Lower lobe of right lung (tissue), 2 donors: ENCODE results near the gene CENPM. TPM values are rescaled to one million over a fixed set of nuclear protein-coding genes. Genes with fewer than 3 reads are reported as not detected.

Source experiments
- ATAC-seq, 2 donors: fragments of 200-7000 bp; cut with Tn5 transposase; one replicate each; pipeline ENCODE4 v1.9.1; 2020 to 2022; ENCODE audit warnings: mild to moderate bottlenecking in 2 of 2, moderate library complexity in 2 of 2
- DNase-seq: peaks from one replicate; pipeline ENCODE4 v3.0.0-alpha.2; 2020
- H3K27ac ChIP-seq: fragments of 200-600 bp; one replicate; pipeline ENCODE4 v1.8.0; 2022
- H3K27me3 ChIP-seq: fragments of 200-600 bp; one replicate; pipeline ENCODE4 v1.8.0; 2022; ENCODE audit warnings: low read depth
- H3K36me3 ChIP-seq: fragments of 200-600 bp; one replicate; pipeline ENCODE4 v1.8.0; 2022; ENCODE audit warnings: mild to moderate bottlenecking
- H3K4me1 ChIP-seq: fragments of 200-600 bp; one replicate; pipeline ENCODE4 v1.8.0; 2022
- H3K4me3 ChIP-seq: fragments of 200-600 bp; one replicate; pipeline ENCODE4 v1.8.0; 2022; ENCODE audit warnings: mild to moderate bottlenecking
- H3K9me3 ChIP-seq: fragments of 200-600 bp; one replicate; pipeline ENCODE4 v1.8.0; 2022
- CTCF ChIP-seq: fragments of 200-600 bp; IDR thresholded peaks from one replicate; pipeline ENCODE4 v1.8.0; 2022; ENCODE audit warnings: antibody characterized with exemption, mild to moderate bottlenecking
- intact Hi-C: fragments of 100-400 bp; cut with DNase I; formaldehyde crosslinking; loops from one replicate; pipeline ENCODE4 v1.11.0; 2022
- total RNA-seq: library from RNA; stranded (reverse); fragmentation: NEBNext Ultra II Directional; extraction: Animal tissue kit (Norgen Biotek cat#: 25700); gene quantifications from one replicate; pipeline ENCODE4 v1.2.1, GENCODE V29; 2021
- donor health status: DM: no; HTN: yes; CAD: no; lungs with severe emphysema.

Gene CENPM
- total RNA-seq, 1 donor from 2014 or later: 2.3 TPM

- Histone ChIP-seq H3K36me3 (no peaks in the 10 kb centered on the region), H3K27ac (no peak overlapping the region), H3K4me3 (no peak overlapping the region), H3K27me3 (peaks cover 27% of the 10 kb centered on the region), H3K4me1 (peaks cover 6% of the 10 kb centered on the region), H3K9me3 (no peaks in the 10 kb centered on the region)
- ATAC-seq (no peak), DNase-seq (no peak)
- no peak for TF ChIP-seq CTCF
- intact Hi-C loops: no loop called here
Measured at GRCh38 chr22:41928593-41929417, 18.1 kb downstream of the CENPM start.

GRCh38 chr22:41927813-41928212, 19.1 kb downstream of the CENPM start:
- Histone ChIP-seq H3K9me3 (no peaks in the 10 kb centered on the region), H3K36me3 (no peaks in the 10 kb centered on the region), H3K4me1 (peaks cover 6% of the 10 kb centered on the region), H3K27ac (no peak overlapping the region), H3K4me3 (no peak overlapping the region), H3K27me3 (peaks cover 32% of the 10 kb centered on the region)
- intact Hi-C loops: no loop called here
- DNase-seq (no peak), ATAC-seq (no peak)
- TF ChIP-seq CTCF: no peak

GRCh38 chr22:41925783-41926460, 21.0 kb downstream of the CENPM start:
- intact Hi-C loops: no loop called here
- peak overlapping the region; percentile 48 for H3K4me3 ChIP-seq

GRCh38 chr22:41923595-41924276, 23.2 kb downstream of the CENPM start:
- Histone ChIP-seq H3K4me3 (no peak overlapping the region), H3K9me3 (no peaks in the 10 kb centered on the region), H3K4me1 (peaks cover 25% of the 10 kb centered on the region), H3K36me3 (no peaks in the 10 kb centered on the region), H3K27me3 (peaks cover 49% of the 10 kb centered on the region), H3K27ac (no peak overlapping the region)
- DNase-seq: no peak
- intact Hi-C loops: no loop called here
- no peak for ATAC-seq
- no peak for TF ChIP-seq CTCF

More at GRCh38 chr22:41925783-41926460, 21.0 kb downstream of the CENPM start:
- Histone ChIP-seq H3K27me3 (peaks cover 32% of the 10 kb centered on the region), H3K9me3 (no peaks in the 10 kb centered on the region), H3K27ac (no peak overlapping the region), H3K36me3 (no peaks in the 10 kb centered on the region), H3K4me1 (peaks cover 6% of the 10 kb centered on the region)
- peak; percentile 76 for DNase-seq
- peak; percentile 67 for TF ChIP-seq CTCF
- peak; percentile 83 to 85 for ATAC-seq

GRCh38 chr22:41922940-41923594, 23.9 kb downstream of the CENPM start:
- Histone ChIP-seq H3K27ac (no peak overlapping the region), H3K4me3 (no peak overlapping the region), H3K27me3 (peaks cover 55% of the 10 kb centered on the region), H3K9me3 (no peaks in the 10 kb centered on the region), H3K36me3 (no peaks in the 10 kb centered on the region), H3K4me1 (peaks cover 32% of the 10 kb centered on the region)
- intact Hi-C loops: no loop called here
- DNase-seq (no peak), ATAC-seq (no peak)
- TF ChIP-seq CTCF: no peak
